ENCODE results near the gene TBL1XR1.
"Not testable (repeated sequence)": the region's sequence is repeated elsewhere in the genome, so short reads cannot be mapped to it uniquely, and the experiment has no call there.

GRCh38 chr3:177161603-177162002, 35.7 kb downstream of the TBL1XR1 start:
- TF ChIP-seq CTCF, POLR2A (IDR thresholded peaks at IDR 0.05): not testable (repeated sequence)
